K562 (cell line): ENCODE results near the gene CCDC71L. TPM values are rescaled to one million over a fixed set of nuclear protein-coding genes. Genes with fewer than 3 reads are reported as not detected.

Experiments used
- ARID3B ChIP-seq: fragments of 250-450 bp; sonication (Bioruptor Pico); IDR thresholded peaks from 2 replicates; pipeline ENCODE4 v1.4.0; 2020; ENCODE audit warnings: borderline replicate concordance
- BHLHE40 ChIP-seq: IDR thresholded peaks from 2 replicates; pipeline ENCODE4 v1.6.1; 2011; ENCODE audit warnings: low read length, improper control_type of control experiment
- BRCA1 ChIP-seq, 2 experiments: fragments of 450-650 bp in 1 of 2; sonication (generic) in 1 of 2; formaldehyde crosslinking in 1 of 2; IDR thresholded peaks; 2 replicates each; pipeline versions ENCODE4 v1.5.0 to v1.6.1; 2017 to 2020; ENCODE audit warnings: mild to moderate bottlenecking in 1 of 2, missing genetic modification reagents in 1 of 2
- CCNT2 ChIP-seq: IDR thresholded peaks from 2 replicates; pipeline ENCODE4 v1.6.1; 2011; ENCODE audit warnings: borderline replicate concordance, low read depth, mild to moderate bottlenecking, moderate library complexity, mixed read lengths, low read length; ENCODE audit not compliant: insufficient read length; ENCODE audit errors: extremely low read depth
- CHD2 ChIP-seq: IDR thresholded peaks from 2 replicates; pipeline ENCODE4 v1.6.1; 2011; ENCODE audit warnings: low read depth, low read length
- ELF4 ChIP-seq: fragments of 450-650 bp; formaldehyde crosslinking; IDR thresholded peaks from 2 replicates; pipeline ENCODE4 v1.4.0; 2022; ENCODE audit warnings: missing genetic modification characterization
- FOS ChIP-seq: IDR thresholded peaks from 3 replicates; pipeline ENCODE4 v1.6.1; 2011; ENCODE audit not compliant: insufficient read length; ENCODE audit errors: extremely low read depth
- FUS ChIP-seq: fragments of 200-400 bp; formaldehyde crosslinking; optimal IDR thresholded peaks from 2 replicates; pipeline ENCODE3; 2017; ENCODE audit warnings: low read depth, low read length
- HDAC8 ChIP-seq: fragments of 450-650 bp; IDR thresholded peaks from 2 replicates; pipeline ENCODE4 v1.6.1; 2016; ENCODE audit warnings: mild to moderate bottlenecking, missing genetic modification characterization, moderate library complexity, missing compliant biosample characterization
- MBD1 ChIP-seq: fragments of 250-450 bp; sonication (Bioruptor Pico); IDR thresholded peaks from 2 replicates; pipeline ENCODE4 v1.8.0; 2022; ENCODE audit warnings: inconsistent platforms
- MEF2D ChIP-seq: conservative IDR thresholded peaks from 2 replicates; pipeline ENCODE4 v1.6.1; 2016; ENCODE audit warnings: low read depth, missing genetic modification characterization, missing compliant biosample characterization
- NFIC ChIP-seq: fragments of 450-650 bp; IDR thresholded peaks from 2 replicates; pipeline ENCODE4 v1.6.1; 2017; ENCODE audit warnings: mild to moderate bottlenecking, inconsistent platforms
- PHF8 ChIP-seq: fragments of 200-600 bp; sonication (generic); IDR thresholded peaks from 2 replicates; pipeline ENCODE4 v1.6.1; 2012; ENCODE audit warnings: mixed run types, mild to moderate bottlenecking, inconsistent platforms, low read length, moderate library complexity, borderline replicate concordance
- PRPF4 ChIP-seq: fragments of 200-400 bp; formaldehyde crosslinking; IDR thresholded peaks from one replicate; pipeline ENCODE4 v1.6.1; 2017; ENCODE audit warnings: low read length, low read depth, mild to moderate bottlenecking; ENCODE audit not compliant: insufficient read depth, poor library complexity, severe bottlenecking
- PTRF ChIP-seq: fragments of 450-650 bp; IDR thresholded peaks from 2 replicates; pipeline ENCODE4 v1.6.1; 2016; ENCODE audit warnings: mild to moderate bottlenecking, missing genetic modification characterization, missing compliant biosample characterization
- SMARCA4 ChIP-seq: fragments of 450-650 bp; IDR thresholded peaks from 2 replicates; pipeline ENCODE4 v1.6.1; 2016
- SMARCE1 ChIP-seq: fragments of 450-650 bp; IDR thresholded peaks from 2 replicates; pipeline ENCODE4 v1.7.1; 2016; ENCODE audit warnings: mild to moderate bottlenecking
- ZEB2 ChIP-seq: fragments of 450-650 bp; IDR thresholded peaks from 2 replicates; pipeline ENCODE4 v1.6.1; 2016
- ZNF165 ChIP-seq: fragments of 250-450 bp; sonication (Bioruptor Pico); IDR thresholded peaks from 2 replicates; pipeline ENCODE4 v1.4.0; 2020; ENCODE audit warnings: borderline replicate concordance
- ZNF280B ChIP-seq: fragments of 250-450 bp; sonication (Bioruptor Pico); IDR thresholded peaks from 2 replicates; pipeline ENCODE4 v1.5.1; 2021; ENCODE audit warnings: mild to moderate bottlenecking
- polyA plus RNA-seq, 8 experiments: library from polyadenylated mRNA; depleted of rRNA in 4 of 8; stranded (reverse) in 5 of 8; unstranded in 3 of 8; fragments of >200 nt; fragmentation: Nextera tagmentation in 2 of 8; fragmentation: Illumina TruSeq in 1 of 8; extraction: Ambion mirVana in 2 of 8; extraction: Trizol in 1 of 8; gene quantifications; 2 replicates each; pipeline versions ENCODE4 v1.2.1 to v1.2.3, GENCODE V29; 2011 to 2014; ENCODE audit warnings: inconsistent platforms in 1 of 8, missing spikeins in 1 of 8
- total RNA-seq, 7 experiments: library from RNA; depleted of rRNA in 6 of 7; stranded (reverse); fragments of >200 nt in 6 of 7; fragmentation: Illumina TruSeq in 2 of 7; extraction: Trizol in 2 of 7; gene quantifications; 2 replicates each; pipeline versions ENCODE4 v1.2.1 to v1.2.3, GENCODE V29; 2011 to 2021; ENCODE audit warnings: low replicate concordance in 1 of 7
- TF ChIP-seq, protein P1 (sequence below): sonication (generic); formaldehyde crosslinking; IDR thresholded peaks from 2 replicates; pipeline ENCODE4 v1.8.0; 2022; ENCODE audit warnings: missing genetic modification reagents, mild to moderate bottlenecking, moderate library complexity, borderline replicate concordance

CCDC71L gene
- total and polyA plus RNA-seq, 9 of the 15 experiments (the other 6 are each of a cell fraction or from before 2014, with no cell fraction given) = 5.7 to 108 (median 25.4) TPM

GRCh38 chr7:106660862-106661720 is at the start of gene CCDC71L (continued):
- TF ChIP-seq MBD1 (no peak), PRPF4 (peak; percentile 85), BHLHE40 (peak; percentile 50), ARID3B (peak; percentile 5; the same call in 1 of the 2 replicates), ELF4 (peak; percentile 93), ZEB2 (0 out of 2 replicates have a peak, but pooled peaks have one; percentile 61), SMARCA4 (peak; percentile 77), FOS (peak; percentile 35), PHF8 (peak; percentile 69; the same call in 1 of the 2 replicates), NFIC (peak; percentile 7; the same call in 1 of the 2 replicates), SMARCE1 (peak; percentile 69; the same call in 1 of the 2 replicates), CHD2 (peak; percentile 73), CCNT2 (peak; percentile 81), HDAC8 (tag) (peak; percentile 4; the same call in 1 of the 2 replicates), BRCA1 (IDR thresholded peaks at IDR 0.05) (no peak), BRCA1 (CRISPR knock-in tag; IDR thresholded peaks at IDR 0.05) (no peak), FUS (peak; percentile 58), ZNF280B (no peak), ZNF165 (CRISPR knock-in tag) (0 out of 2 replicates have a peak, but pooled peaks have one; percentile 54), PTRF (tag) (0 out of 2 replicates have a peak, but pooled peaks have one; percentile 37), MEF2D (tag) (peak; percentile 54; the same call in 1 of the 2 replicates)
- TF ChIP-seq, protein P1, sequence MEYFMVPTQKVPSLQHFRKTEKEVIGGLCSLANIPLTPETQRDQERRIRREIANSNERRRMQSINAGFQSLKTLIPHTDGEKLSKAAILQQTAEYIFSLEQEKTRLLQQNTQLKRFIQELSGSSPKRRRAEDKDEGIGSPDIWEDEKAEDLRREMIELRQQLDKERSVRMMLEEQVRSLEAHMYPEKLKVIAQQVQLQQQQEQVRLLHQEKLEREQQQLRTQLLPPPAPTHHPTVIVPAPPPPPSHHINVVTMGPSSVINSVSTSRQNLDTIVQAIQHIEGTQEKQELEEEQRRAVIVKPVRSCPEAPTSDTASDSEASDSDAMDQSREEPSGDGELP = peak; percentile 85; the same call in 1 of the 2 replicates
